ENCODE measurements around the gene OR2T33. TPM values are rescaled to one million over a fixed set of nuclear protein-coding genes. Genes with fewer than 3 reads are reported as not detected.
"Not testable (repeated sequence)": the region's sequence is repeated elsewhere in the genome, so short reads cannot be mapped to it uniquely, and the experiment has no call there.

OR2T33 gene, protein sequence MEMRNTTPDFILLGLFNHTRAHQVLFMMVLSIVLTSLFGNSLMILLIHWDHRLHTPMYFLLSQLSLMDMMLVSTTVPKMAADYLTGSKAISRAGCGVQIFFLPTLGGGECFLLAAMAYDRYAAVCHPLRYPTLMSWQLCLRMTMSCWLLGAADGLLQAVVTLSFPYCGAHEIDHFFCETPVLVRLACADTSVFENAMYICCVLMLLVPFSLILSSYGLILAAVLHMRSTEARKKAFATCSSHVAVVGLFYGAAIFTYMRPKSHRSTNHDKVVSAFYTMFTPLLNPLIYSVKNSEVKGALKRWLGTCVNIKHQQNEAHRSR
- polyA plus RNA-seq (ENCODE audit: insufficient read length), result not detected

DNA sequence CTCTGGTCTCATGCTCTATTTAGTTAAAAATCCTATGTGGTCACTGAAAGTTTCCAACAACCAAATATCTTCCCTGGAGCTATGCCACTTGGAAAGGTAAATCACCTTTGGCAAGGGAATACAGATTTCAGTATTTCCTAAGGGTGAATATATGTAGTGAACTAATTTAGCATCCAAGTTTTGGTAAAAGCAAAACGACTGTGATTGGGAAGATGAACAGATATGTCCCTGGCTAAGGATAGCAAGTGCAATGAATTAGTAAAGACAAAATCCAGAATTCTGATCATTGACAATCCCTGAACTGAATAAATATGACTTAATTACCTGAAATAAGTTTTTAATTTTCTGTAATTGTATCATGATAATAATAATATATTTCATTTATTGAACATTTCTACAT is at the start of gene OR2T33:
Gene OR2T33 (minus strand): TSS at position 101 of the 400 bp plus-strand sequence. CDS start 4,162 bp downstream, outside the sequence.
- DNase-seq, result no peak

DNA sequence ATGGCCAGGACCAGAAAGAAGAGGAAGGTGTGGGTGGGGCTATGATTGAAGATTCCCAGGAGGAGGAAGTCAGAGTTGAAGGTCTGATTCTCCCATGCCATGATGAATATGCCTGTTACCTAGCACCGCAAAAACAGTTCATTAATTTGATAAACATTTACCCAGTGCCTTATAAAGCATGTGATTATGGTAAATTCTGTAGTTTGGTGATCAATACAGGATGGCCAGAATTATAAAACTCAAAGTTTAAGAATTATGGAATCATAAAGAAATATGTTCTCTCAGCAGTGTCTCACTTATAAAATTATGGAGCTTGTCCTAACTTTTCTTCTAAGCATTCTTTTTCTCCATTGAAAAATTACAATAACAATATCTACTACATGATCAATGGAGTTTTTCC is 46.7 kb upstream of the OR2T33 start, which contains the start of gene OR2M7:
Gene OR2M7 (minus strand): TSS at position 101 of the 400 bp plus-strand sequence. CDS start 0 bp downstream, at position 101.
- DNase-seq, result no peak

- no peak for DNase-seq
Measured at GRCh38 chr1:248316796-248317195, 39.0 kb upstream of the OR2T33 start.

- not testable (repeated sequence) for DNase-seq
Measured at GRCh38 chr1:248306740-248307139, 29.0 kb upstream of the OR2T33 start.

- DNase-seq, result no peak
Measured at GRCh38 chr1:248306103-248306502, 28.3 kb upstream of the OR2T33 start.

GRCh38 chr1:248305672-248306071 is 27.9 kb upstream of the OR2T33 start:
- DNase-seq, result not testable (repeated sequence)

DNA sequence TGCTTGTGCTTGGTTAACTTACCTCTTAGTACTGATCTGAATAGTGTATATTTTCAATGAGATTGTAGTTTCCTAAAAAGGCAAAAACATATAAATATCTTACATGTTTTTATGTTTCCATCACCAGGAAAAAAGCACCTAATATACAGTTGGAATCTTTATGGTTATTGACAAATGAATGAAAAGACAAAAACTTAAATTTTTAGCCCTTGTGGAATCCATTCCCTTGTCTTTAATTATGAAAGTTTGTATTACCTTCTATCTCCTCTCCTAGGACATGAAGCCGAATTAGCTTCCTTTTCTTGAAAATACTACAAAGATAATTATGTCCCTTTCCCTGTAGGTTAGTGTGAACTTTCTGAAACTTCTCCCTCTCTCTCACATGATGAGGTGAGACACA is 25.5 kb upstream of the OR2T33 start, which contains the start of gene OR2T12:
Gene OR2T12 (minus strand): TSS at position 101 of the 400 bp plus-strand sequence. CDS start 7,846 bp downstream, outside the sequence.
- DNase-seq, result no peak

- no peak for DNase-seq
Measured at GRCh38 chr1:248288391-248288790, 10.6 kb upstream of the OR2T33 start.

DNA sequence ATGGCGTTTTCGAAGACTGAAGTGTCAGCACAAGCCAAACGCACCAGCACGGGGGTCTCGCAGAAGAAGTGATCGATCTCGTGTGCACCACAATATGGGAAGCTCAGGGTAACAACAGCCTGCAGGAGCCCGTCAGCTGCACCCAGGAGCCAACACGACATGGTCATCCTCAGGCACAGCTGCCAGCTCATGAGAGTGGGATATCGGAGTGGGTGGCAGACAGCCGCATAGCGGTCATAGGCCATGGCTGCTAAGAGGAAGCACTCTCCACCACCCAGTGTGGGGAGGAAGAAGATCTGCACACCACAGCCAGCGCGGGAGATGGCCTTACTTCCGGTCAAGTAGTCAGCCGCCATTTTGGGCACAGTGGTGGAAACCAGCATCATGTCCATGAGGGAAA is 4.6 kb downstream of the OR2T33 start:
- DNase-seq, result not testable (repeated sequence)

GRCh38 chr1:248268178-248268577 is 9.6 kb downstream of the OR2T33 start:
- DNase-seq, result no peak

DNA sequence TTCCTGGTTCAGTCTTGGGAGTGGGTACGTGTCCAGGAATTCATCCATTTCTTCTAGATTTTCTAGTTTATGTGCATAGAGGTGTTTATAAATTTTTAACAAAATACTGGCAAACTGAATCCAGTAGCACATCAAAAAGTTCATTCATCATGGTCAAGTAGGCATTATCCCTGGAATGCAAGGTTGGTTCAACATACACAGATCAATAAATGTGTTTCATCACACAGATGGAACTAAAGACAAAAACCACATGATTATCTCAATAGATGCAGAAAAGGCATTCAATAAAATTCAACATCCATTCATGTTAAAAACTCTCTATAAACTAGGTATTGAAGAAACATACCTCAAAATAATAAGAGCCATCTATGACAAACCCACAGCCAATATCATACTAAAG is 18.5 kb downstream of the OR2T33 start:
- DNase-seq, result not testable (repeated sequence)

DNA sequence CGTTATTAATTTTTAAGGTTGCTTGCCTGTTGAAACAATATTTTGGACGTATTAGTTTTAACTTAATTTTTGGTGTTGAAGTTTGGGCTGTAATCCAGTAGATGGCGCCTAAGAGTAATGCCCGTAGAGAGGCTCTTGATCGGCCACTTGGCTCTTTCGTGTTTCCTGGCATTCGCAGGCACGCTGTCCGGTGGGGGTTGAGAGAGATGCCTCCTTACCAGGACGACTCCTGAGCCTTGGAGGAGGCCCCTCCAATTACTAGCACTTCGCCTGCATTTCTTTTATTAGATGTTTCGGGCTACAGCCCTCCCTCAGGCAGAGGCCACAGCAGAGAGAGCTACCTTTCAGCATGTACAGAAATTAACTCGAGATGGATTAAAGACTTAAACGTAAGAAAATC is 34.6 kb downstream of the OR2T33 start:
- DNase-seq, result no peak

DNA sequence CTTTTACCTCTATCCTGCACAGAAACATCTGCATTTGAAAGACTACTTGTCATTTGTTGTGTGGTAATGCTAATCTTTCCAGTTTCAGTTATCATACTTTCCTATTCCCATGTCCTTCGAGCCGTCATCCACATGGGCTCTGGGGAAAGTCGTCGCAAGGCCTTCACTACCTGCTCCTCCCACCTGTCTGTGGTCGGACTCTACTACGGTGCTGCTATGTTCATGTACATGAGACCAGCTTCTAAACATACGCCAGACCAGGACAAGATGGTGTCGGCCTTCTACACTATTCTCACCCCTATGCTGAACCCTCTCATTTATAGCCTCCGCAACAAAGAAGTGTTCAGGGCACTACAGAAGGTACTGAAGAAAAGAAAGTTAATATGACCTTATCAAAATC is 38.3 kb downstream of the OR2T33 start:
- DNase-seq, result no peak

DNA sequence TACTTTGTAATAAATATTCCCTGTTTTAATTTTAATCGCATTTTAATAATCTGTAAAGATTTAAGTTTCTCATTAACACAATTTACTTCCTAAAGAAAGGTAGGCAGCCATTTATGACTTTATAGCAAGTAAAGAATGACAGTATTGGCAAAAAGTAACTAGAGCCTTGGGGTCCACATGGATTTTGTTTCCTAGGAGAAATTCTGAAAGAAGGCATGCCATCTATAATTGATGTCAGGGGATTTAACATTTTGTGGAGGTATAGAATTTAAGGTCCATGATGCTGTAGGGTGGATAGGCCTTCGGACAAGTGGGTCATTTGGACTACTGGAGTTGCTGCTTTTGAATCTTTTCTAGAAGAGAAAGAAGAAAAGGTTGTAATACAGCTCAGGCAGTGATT is 46.7 kb downstream of the OR2T33 start, which contains the start of gene OR2M4:
Gene OR2M4 (plus strand): TSS at position 301 of the 400 bp plus-strand sequence. CDS start 7,512 bp downstream, outside the sequence.
- DNase-seq, result no peak

GRCh38 chr1:248229360-248229908 is 48.3 kb downstream of the OR2T33 start:
- DNase-seq, result no peak

GRCh38 chr1:248225537-248225936 is 52.2 kb downstream of the OR2T33 start:
- no peak for DNase-seq

Other genes with a start within 250 kb of the OR2T33 start
- gene OR2L2, start 247.9 kb downstream of the OR2T33 start, polyA plus RNA-seq (ENCODE audit: insufficient read length), result not detected
- not detected for gene OR2L3, start 231.1 kb downstream of the OR2T33 start, polyA plus RNA-seq (ENCODE audit: insufficient read length)
- gene OR2L13, start 182.8 kb downstream of the OR2T33 start, polyA plus RNA-seq (ENCODE audit: insufficient read length), result not detected
- gene OR2M5, start 132.8 kb downstream of the OR2T33 start, polyA plus RNA-seq (ENCODE audit: insufficient read length), result not detected
- gene OR2M2, start 103.2 kb downstream of the OR2T33 start, polyA plus RNA-seq (ENCODE audit: insufficient read length), result not detected
- 0.03 TPM for gene OR2M3, start 80.7 kb downstream of the OR2T33 start, polyA plus RNA-seq (ENCODE audit: insufficient read length)
- gene OR2M4, start 46.6 kb downstream of the OR2T33 start, polyA plus RNA-seq (ENCODE audit: insufficient read length), result not detected
- not detected for gene OR2T12, start 25.4 kb upstream of the OR2T33 start, polyA plus RNA-seq (ENCODE audit: insufficient read length)
- gene OR2M7, start 46.6 kb upstream of the OR2T33 start, polyA plus RNA-seq (ENCODE audit: insufficient read length), result not detected
- not detected for gene OR14C36, start 70.8 kb upstream of the OR2T33 start, polyA plus RNA-seq (ENCODE audit: insufficient read length)
- gene OR2T4, start 83.7 kb upstream of the OR2T33 start, polyA plus RNA-seq (ENCODE audit: insufficient read length), result not detected
- gene OR2T6, start 97.8 kb upstream of the OR2T33 start, polyA plus RNA-seq (ENCODE audit: insufficient read length), result not detected
- gene OR2T1, start 125.1 kb upstream of the OR2T33 start, polyA plus RNA-seq (ENCODE audit: insufficient read length), result not detected
- not detected for gene OR2T2, start 167.7 kb upstream of the OR2T33 start, polyA plus RNA-seq (ENCODE audit: insufficient read length)
- not detected for gene OR2T3, start 195.4 kb upstream of the OR2T33 start, polyA plus RNA-seq (ENCODE audit: insufficient read length)
- gene OR2T5, start 210.6 kb upstream of the OR2T33 start, polyA plus RNA-seq (ENCODE audit: insufficient read length), result not detected
- gene OR2G6, start 230.1 kb upstream of the OR2T33 start, polyA plus RNA-seq (ENCODE audit: insufficient read length), result not detected